ENCODE data around the gene PAM.
A peak's percentile ranks its signal among the peaks of the same experiment; 100 is the strongest.
"Not testable (repeated sequence)": the region's sequence is repeated elsewhere in the genome, so short reads cannot be mapped to it uniquely, and the experiment has no call there.

Gene PAM

DNA sequence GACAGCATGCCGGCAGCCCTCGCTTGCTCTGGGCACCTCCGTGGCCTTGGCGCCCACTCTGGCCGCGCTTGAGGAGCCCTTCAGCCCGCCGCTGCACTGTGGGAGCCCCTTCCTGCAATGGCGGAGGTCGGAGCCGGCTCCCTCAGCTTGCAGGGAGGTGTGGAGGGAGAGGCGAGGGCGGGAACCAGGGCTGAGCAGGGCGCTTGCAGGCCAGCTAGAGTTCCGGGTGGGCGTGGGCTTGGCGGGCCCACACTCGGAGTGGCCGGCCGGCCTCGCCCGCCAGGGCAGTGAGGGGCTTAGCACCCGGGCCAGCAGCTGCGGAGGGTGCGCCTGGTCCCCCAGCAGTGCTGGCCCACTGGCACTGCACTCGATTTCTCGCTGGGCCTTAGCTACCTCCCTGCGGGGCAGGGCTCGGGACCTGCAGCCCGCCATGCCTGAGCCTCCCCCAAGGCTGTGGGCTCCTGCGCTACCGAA, 3.2 kb upstream of the PAM start:
- not testable (repeated sequence) for DNase-seq (ENCODE audit: low read depth)

DNA sequence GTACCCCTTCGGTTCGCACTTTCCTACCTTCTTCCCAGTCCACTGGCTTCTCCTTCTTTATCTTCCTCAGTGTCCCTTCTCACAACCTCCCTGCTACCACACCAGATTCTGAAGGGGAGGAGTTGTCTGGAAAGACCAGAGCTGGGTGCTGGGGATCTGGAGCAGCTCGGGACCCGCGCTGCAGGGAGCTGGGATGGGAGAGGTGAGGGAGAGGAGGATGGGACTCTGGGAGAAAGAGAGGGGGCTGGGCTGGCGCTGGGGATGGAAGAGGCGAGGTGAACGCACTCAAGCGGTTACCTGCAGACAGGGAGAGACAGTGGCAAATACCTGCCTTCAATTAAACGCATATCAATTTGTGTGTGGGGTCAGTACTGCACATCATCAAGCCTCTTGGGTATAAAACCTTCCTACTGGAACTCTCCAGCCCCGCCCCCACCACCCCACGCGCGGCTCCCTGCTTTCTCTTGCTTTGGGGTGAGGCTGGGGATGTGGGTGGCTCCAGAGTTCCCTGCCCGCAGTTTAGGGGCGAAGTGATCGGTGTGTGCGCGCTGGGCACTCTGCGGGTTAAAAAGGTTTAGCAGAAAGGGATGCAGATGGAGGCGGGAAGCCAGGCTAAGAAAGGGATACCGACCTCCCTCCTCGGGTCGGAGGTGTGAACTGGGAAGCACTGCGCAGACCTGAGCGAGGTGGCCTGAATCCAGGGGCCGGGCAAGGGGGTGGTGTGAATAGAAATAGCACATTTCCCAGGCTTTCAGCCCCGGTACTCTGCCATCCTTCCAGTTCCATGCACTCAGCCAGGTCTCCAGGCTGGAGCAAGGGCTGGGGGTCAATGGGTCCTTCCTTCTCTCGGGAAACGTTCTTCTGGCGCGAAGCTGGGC, 977 bp upstream of the PAM start:
- DNase-seq (ENCODE audit: low read depth), result no peak

DNA sequence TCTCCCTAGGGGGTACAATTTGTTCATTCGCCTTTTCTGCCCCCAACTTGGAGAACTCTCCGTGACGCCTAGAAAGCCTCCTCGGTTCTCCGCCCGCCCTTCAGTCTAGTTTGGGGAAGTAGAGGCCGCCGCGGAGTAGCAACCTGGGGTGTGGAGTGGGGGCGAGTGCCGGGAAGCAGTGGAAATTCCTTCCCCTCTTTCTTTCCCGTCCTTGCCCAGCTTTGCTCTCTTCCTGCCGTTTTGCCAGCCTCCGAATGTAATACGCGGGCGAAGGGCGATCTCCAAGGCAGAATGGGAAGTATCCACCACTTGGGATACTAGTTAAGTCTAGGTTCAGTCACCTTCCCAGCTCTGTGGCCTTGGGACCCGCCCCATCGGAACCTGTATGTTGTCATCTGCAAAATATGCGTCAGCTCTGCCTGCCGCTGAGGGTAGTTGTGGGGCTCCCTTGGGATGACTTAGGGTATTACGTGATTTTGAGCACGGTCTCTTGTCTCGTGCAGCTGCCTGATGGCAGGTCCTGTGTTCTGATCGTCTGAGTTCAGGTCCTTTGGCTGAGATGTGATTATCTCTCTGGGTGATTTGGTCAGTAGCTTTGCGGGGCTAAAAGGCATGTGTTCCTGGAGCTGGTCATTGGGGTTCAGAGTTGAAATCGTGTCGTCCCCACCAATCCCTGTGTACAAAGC, 724 bp downstream of the PAM start:
- peak; percentile 82 for DNase-seq (ENCODE audit: low read depth)

DNA sequence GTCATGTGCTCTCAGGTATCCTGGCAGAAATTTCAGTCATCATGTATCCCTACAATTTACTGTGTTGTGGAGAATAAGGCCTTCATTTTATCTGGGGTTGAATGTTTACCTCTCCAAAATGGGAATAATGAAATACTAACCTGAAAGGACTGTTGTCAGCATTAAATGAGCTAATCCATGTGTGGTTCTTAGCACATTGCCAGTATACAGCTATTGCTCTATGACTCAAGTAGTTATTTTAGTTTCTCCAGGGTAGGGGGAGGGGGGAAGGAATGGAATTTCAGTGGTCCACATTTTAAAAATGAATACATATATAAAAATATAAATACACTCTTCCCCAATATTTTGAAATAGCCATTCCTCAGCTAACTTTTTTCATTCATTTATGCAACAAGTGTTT, 3.5 kb downstream of the PAM start:
- DNase-seq (ENCODE audit: low read depth), result peak; percentile 44

DNA sequence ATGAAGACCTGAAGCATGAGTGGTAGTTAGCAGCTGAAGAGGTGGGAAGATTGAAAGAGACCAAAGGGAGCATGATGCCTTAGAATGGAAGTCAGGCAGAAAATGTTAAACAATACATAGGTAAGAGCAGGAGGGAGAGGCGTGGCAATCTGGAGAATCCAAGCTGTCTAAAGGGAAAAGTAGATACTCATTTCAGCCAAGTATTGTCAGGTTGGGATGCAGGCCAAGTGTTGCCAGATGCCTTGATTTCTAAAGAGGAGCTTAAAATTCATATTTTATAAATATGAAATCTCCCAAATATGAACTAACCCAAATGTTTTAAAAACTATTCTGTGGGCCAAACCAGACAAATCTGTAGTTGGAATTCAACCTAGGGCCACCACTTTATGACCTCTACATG, 4.2 kb downstream of the PAM start:
- DNase-seq (ENCODE audit: low read depth), result no peak

DNA sequence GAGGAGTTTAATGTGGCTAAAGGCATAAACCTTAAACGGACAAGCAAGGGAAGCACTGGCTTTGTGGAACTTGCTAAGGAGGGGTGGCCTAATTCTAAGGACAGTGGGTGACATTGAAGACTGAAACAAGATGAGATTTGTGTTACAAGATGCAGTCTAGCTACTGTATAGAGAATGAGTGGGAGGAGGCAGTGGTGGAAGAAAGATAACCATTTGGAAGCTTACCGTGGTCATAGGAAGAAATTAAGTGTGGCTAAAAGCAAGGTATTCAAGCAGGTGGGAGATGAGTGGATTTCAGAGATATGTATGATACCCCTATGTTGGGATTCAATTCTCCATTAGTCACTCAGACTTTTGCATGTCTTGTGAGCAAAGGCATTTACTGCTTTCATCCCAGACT, 4.6 kb downstream of the PAM start:
- no peak for DNase-seq (ENCODE audit: low read depth)

DNA sequence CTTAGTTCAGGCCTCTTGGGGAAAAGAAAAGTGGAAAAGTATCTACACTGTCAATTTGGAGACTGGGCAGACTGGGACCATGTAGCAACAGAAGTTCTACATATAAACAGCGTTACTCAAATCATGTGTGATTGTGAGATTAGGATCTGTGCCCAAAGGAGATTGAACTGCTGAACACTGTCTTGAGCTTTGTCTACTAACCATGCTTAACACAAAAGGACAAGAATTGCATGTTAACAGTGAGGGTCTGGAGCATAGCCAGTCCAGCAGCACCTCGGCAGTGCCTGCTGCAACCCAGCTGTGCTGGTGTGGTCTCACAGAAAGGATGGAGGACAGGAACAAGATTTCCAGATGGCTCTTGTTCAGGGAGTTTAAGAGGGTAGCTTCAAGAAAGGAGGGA, 5.7 kb downstream of the PAM start:
- peak; percentile 43 for DNase-seq (ENCODE audit: low read depth)

DNA sequence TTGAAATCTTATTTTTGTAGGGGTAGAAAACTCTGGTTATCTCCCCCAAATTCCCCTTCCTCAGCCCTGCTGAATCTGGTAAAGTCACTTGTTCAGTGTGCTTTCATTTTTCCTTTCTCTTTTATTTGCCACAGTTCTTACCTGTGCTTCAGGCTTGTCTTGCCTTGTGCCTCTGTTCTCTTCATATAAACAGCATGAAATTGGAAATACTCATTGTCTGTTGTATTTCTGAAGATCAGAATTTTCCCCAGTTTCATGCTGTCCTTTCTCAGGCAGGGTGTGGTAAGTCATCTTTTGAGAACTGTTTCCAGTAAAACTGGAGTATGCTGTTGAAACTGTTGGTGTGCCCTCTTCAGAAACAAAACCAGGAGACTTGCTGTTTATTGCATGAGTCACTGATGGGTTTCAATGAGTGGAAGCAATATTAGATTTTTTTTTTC, 7.0 kb downstream of the PAM start:
- peak; percentile 54 for DNase-seq (ENCODE audit: low read depth)

DNA sequence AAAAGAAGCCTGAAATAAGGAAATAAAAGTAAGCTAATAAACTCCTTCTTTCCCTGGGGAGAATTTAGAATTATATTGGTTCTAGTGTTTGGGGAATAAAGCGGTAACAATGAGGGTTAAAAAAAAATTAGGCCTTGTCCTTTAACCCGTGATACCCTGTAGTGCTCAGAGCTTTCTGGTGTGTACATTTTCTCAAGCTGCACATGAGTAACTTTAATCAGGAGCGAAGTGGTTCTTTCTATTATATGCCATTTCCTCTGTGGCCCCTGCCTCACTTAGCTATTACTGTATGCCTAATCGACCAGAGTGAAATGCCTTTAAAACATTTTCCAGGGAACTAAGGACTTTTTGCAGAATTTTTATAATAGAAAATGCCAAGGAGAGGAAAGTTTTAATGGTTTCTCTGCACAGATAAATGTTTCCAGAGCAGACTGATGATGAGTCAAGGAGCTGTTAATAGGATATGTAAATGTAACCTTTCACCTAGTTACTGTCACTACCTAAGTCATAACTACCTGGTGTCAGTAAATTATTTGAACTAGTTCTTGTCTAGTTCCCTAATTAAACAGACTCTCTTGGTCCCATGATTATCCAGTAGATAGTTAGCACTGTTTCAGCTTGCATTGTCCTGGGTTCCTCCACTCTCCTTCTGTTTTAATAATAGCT, 7.6 kb downstream of the PAM start:
- peak; percentile 23 for DNase-seq (ENCODE audit: low read depth)

DNA sequence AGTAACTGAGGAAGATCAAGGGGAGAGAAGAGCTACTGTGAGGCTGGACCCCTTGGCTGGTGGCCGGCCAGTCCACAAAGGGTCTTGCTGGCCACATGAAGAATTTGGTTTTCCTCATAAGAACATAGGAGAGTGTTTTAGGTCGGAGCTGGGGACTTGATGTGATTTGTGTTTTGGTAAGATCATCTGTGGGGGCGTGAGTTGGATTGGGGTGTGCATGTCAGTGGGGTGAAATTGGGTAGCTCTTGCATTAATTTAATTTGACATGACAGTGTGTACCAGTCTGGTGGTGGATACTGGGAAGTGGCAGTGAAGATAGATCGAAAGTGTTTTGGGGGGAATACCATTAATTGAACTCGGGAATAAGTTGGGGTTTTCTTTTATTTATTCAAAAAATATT, 8.6 kb downstream of the PAM start:
- DNase-seq (ENCODE audit: low read depth), result no peak

DNA sequence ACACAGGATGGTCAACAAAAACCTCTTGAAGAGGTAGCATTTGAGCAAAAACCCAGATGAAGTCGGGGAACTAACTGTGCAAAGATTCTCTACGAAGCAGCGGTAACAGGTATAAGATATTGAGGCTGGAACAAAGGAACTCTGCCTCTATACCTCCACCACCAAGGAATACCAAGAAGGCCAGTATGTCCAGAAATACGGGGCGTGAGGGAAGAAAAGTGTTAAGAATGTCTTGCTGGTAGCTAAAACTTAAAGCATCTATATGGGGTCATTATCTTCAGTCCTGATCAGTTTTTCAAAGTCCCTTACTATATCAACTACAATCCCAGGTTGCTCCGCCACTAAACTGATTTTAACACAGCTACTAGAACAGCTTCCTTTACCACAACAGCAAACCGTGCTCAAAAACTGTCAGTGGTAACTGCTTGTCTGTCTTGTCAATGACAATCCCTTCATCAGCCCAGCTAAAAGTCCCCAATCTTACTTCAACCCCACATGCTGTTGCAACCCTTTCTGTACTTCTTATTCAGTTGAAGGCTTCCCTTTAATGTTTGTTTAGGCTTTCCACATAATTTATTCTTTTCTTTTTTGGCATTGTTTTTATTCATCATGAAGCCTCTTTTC, 9.4 kb downstream of the PAM start:
- DNase-seq (ENCODE audit: low read depth), result no peak

DNA sequence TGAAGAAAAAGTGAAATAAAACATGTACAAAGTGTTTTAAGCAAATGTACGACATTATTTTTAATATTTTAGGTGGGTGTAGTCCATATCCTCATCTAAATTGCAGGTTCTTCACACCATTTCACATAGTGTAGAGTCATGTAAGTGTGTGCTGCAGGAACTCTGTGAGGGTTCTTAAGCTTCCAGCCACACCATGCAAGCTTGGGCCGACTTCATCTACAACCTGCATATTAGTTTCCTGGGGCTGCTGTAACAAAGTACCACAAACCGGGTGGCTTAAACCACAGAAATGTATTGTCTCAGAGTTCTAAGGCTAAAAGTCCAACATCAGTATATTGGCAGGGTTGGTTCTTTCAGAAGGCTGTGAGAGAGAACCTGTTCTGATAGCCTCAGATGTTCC, 10.2 kb downstream of the PAM start:
- no peak for DNase-seq (ENCODE audit: low read depth)

DNA sequence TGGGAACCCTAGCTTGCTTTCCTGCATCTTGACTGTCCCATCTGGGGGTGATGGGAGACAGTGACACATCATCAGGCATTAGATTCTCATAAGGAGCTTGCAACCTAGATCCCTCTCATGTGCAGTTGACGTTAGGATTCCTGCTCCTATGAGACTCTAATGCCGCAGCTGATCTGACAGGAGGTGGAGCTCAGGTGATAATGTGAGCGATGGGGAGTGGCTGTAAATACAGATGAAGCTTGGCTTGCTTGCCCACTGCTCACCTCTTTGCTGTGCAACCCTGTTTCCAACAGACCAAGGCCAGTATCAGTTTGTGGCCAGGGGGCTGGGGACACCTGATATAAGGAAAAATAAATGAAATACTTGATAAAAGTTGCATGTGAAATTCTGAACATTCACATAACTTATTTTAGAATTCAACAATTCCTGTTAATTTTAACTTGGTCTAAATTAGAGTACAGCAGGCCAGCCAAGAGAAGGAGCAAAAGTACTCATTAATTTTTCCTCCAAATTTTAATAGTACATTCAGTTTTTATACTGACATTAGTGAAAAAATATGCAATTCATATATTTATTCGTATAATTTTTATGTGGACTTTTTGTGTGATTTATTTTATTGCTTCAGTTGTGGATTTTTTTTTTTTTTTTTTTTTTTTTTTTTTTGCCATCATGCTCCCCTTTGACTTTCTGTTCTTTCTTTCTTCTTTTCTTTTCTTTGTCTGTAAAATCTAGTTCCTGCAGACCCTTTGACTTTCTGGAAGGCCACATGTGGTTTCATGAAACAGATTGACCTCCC, 11.4 kb downstream of the PAM start:
- no peak for DNase-seq (ENCODE audit: low read depth)

DNA sequence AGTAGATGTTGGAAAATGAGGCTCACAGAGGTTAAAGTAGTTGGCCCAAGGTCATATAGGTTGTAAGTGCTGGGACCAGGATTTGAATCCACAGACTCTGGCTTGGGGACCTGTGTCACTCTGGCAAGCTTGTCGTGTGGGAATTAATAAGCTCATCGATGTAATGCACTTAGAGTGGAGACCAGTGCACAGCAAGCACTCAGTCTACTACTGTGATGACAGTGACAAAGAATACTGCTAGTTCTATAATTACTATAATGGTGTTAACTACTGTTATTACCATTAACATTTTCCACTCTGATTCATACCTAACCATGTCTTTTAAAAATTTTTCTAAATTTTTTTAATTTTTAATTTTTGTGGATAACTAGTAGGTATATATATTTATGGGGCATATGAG, 12.8 kb downstream of the PAM start:
- no peak for DNase-seq (ENCODE audit: low read depth)

DNA sequence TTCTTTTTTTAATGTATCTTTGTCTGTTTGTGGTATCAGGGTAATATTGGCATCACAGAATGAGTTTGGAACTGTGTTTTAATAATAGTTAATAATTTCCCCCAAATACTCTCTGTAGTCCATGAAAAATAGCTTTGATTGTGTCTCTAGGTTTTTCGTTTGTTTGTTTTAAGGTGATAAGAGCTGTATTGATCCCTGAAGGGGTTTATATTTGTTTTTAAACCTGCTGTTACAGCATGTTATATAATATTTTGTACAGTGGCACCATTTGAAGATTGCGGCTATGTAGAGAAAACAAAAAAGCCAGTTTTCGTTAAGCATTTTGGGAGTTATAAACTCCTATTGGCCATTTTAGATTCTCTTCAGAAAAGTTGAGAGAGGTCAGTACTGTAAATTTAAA, 15.7 kb downstream of the PAM start:
- no peak for DNase-seq (ENCODE audit: low read depth)

DNA sequence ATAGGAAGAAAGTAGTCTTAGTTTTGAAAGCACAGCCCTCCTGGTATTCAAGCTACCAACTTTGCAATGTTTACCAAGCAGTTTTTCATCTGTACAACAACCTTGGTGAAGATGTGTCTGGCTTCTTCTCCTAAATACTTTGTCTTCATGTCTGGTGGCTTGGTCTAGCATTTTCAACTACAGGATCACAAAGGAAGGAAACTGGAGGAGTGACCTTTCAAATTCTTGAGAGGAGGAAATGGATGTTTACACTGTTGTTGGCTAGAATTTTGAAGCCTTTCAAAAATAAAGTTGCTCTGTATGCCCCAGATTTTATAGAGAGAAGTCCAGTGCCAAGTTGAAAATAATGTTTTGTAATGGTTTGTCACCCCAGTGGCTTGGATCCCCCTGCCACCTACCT, 16.3 kb downstream of the PAM start:
- peak; percentile 21 for DNase-seq (ENCODE audit: low read depth)

DNA sequence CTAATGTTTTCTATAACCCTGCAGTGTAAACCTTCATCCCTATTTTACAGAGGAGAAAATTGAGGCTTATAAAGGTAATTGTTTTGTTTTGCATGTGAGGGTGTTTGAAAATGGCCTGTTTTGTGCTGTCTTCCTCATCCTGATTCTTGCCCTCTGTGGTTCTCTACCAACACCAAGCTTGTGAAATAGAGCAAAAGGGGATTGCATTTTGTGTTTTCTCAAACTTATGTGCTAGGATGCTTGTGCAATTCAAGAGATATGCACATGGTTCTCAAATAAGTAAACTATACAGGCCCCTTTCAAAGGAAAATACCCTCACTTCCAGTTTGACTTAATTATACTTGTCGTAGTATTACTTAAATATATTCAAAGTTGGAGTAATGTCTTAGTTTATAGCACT, 17.2 kb downstream of the PAM start:
- no peak for DNase-seq (ENCODE audit: low read depth)

DNA sequence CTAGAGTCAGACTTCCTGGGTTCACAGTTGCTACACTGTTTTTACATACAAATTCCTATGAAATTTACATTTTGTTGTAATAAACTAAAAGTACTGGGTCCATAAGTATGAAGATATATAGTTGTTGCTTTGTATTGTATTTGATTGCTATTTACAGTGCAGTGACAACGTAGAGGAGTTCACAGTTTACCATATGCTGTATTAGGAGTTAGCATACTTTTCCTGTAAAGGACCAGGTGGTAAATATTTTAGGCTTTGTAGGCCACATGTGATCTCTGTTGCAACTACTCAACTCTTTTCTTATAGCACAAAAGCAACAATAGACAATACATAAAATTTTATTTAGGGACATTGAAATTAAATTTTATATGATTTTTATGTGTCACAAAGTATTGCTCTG, 18.0 kb downstream of the PAM start:
- no peak for DNase-seq (ENCODE audit: low read depth)

DNA sequence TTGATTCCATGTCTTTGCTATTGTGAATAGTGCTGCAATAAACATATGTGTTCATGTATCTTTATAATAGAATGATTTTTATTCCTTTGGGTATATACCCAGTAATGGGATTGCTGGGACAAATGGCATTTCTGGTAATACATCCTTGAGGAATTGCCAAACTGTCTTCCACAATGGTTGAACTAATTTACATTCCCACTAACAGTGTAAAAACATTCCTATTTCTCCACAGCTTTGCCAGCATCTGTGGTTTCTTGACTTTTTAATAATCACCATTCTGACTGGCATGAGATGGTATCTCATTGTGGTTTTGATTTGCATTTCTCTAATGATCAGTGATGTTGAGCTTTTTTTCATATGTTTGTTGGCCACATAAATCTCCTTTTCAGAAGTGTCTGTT, 20.7 kb downstream of the PAM start:
- DNase-seq (ENCODE audit: low read depth), result peak; percentile 57

DNA sequence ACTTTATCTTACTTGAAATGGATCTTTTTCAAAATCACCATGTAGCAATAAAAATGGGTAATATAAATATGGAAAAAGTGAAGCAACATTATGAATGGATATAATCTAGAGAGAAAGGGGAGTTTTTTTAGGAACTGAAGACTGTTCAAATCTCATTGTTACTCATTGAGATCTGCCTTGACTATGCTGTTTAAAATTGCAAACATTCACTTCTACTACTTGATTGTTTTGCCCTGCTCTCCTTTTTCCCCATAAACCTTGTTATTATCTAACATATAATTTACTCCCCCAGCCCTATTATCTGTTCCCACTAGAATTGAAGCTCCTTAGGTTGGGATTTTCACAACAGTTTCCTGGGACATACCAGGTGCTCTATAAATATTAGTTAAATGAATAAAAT, 22.0 kb downstream of the PAM start:
- DNase-seq (ENCODE audit: low read depth), result no peak

DNA sequence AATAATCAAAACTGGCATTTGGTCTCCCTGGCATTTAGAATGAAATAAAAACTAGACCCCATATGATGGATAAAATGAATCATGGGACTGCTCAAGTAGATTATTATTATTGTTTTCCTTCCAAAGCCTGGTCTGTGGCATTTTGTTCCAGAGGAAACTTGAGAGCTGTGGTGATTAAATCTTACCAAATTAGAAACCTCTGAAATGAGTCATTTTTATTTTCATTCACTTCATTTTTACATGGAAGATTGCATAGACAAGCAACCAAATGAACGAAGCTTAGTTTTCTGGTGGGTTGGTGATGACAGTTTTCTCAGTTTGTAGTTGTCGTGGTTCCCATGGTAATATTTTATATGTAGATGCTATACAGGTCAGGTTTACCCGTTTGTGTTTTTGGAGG, 23.4 kb downstream of the PAM start:
- DNase-seq (ENCODE audit: low read depth), result peak; percentile 88

DNA sequence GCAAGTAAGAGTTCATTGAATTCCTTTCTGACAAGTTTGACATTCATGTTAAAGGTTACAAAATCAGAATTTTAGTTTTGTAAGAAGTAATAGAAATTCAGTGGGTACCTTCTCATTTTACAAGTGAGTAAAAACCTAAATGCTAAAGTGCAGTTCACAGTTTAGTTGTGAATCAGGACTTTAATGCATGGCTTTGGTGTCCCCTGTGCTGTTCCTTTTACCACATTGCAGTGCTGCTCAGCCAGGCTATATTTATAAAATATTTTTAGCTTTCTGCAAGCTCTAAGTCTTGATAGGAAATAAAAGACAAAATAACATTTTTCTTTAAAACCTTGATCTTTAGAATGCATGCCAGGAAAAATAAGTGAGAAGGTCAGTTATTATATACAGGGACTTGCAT, 26.3 kb downstream of the PAM start:
- DNase-seq (ENCODE audit: low read depth), result no peak
